Chondrocyte (in vitro differentiated cells): ENCODE measurements around the gene RETREG1. TPM values are rescaled to one million over a fixed set of nuclear protein-coding genes. Genes with fewer than 3 reads are reported as not detected.

Experiments used
- DNase-seq: peaks from one replicate; pipeline ENCODE4 v3.0.0; 2021; ENCODE audit warnings: mixed read lengths, low spot score
- H3K27ac Mint-ChIP-seq: one replicate; pipeline ENCODE4 v1.8.0; 2021; ENCODE audit warnings: mild to moderate bottlenecking, moderate library complexity, mixed read lengths; ENCODE audit not compliant: unreplicated experiment
- H3K27me3 Mint-ChIP-seq: 2 replicates; pipeline ENCODE4 v1.8.0; 2021; ENCODE audit warnings: low read depth, mixed read lengths
- H3K36me3 Mint-ChIP-seq: 2 replicates; pipeline ENCODE4 v1.8.0; 2021; ENCODE audit warnings: low read depth, mixed read lengths
- H3K4me1 Mint-ChIP-seq: 2 replicates; pipeline ENCODE4 v1.8.0; 2021; ENCODE audit warnings: low read depth, mild to moderate bottlenecking, mixed read lengths
- H3K4me3 Mint-ChIP-seq: one replicate; pipeline ENCODE4 v1.8.0; 2021; ENCODE audit warnings: mild to moderate bottlenecking, moderate library complexity, mixed read lengths; ENCODE audit not compliant: unreplicated experiment
- H3K9me3 Mint-ChIP-seq: 2 replicates; pipeline ENCODE4 v1.8.0; 2021; ENCODE audit warnings: low read depth, mixed read lengths
- CTCF ChIP-seq: fragments of 200-600 bp; sonication (generic); IDR thresholded peaks from 2 replicates; pipeline ENCODE4 v1.5.0; 2021; ENCODE audit warnings: antibody characterized with exemption, mild to moderate bottlenecking, moderate library complexity
- total RNA-seq: library from RNA; stranded (reverse); gene quantifications from 3 replicates; pipeline ENCODE4 v1.2.1, GENCODE V29; 2021

Gene RETREG1
- total RNA-seq, 1 donor from 2014 or later = 3.3 TPM

GRCh38 chr5:16505904-16506303 lies 110.9 kb downstream of the RETREG1 start:
- Mint-ChIP-seq H3K27me3 (no peaks in the 10 kb centered on the region), H3K9me3 (no peaks in the 10 kb centered on the region)

GRCh38 chr5:16505140-16505891 lies 111.5 kb downstream of the RETREG1 start:
- no peak for DNase-seq
- no peaks in the 10 kb centered on the region for H3K27me3 Mint-ChIP-seq
- TF ChIP-seq CTCF = no peak
- peaks cover 40% of the 10 kb centered on the region for H3K4me1 Mint-ChIP-seq
- H3K9me3 Mint-ChIP-seq = no peaks in the 10 kb centered on the region
- H3K36me3 Mint-ChIP-seq = no peaks in the 10 kb centered on the region
- no peak overlapping the region for H3K4me3 Mint-ChIP-seq
- H3K27ac Mint-ChIP-seq = no peak overlapping the region

More at GRCh38 chr5:16505904-16506303, 110.9 kb downstream of the RETREG1 start:
- Mint-ChIP-seq H3K4me1 (peaks cover 40% of the 10 kb centered on the region), H3K27ac (no peak overlapping the region), H3K36me3 (no peaks in the 10 kb centered on the region), H3K4me3 (no peak overlapping the region)
- no peak for TF ChIP-seq CTCF
- DNase-seq = no peak

GRCh38 chr5:16504571-16504970 lies 112.2 kb downstream of the RETREG1 start:
- no peaks in the 10 kb centered on the region for H3K36me3 Mint-ChIP-seq
- H3K9me3 Mint-ChIP-seq = no peaks in the 10 kb centered on the region
- no peak for DNase-seq
- H3K4me1 Mint-ChIP-seq = peaks cover 39% of the 10 kb centered on the region
- no peak overlapping the region for H3K4me3 Mint-ChIP-seq
- no peak overlapping the region for H3K27ac Mint-ChIP-seq
- no peak for TF ChIP-seq CTCF
- no peaks in the 10 kb centered on the region for H3K27me3 Mint-ChIP-seq

GRCh38 chr5:16502866-16503265 lies 113.9 kb downstream of the RETREG1 start:
- Mint-ChIP-seq H3K4me1 (peaks cover 22% of the 10 kb centered on the region), H3K27me3 (no peaks in the 10 kb centered on the region), H3K36me3 (no peaks in the 10 kb centered on the region), H3K27ac (peak overlapping the region; percentile 82), H3K4me3 (no peak overlapping the region), H3K9me3 (no peaks in the 10 kb centered on the region)
- DNase-seq = no peak
- no peak for TF ChIP-seq CTCF

- Mint-ChIP-seq H3K9me3 (peaks cover 4% of the 10 kb centered on the region), H3K36me3 (peaks cover under 1% of the 10 kb centered on the region), H3K4me1 (peaks cover 13% of the 10 kb centered on the region), H3K4me3 (no peak overlapping the region), H3K27ac (no peak overlapping the region), H3K27me3 (no peaks in the 10 kb centered on the region)
- TF ChIP-seq CTCF = no peak
- no peak for DNase-seq
Measured at GRCh38 chr5:16500024-16500423, 116.8 kb downstream of the RETREG1 start.
